DMS53 treated with DMSO at 0.1 percent for 48 hours (cell line): ENCODE measurements around the gene HEPACAM2.

Source experiments
- DNase-seq: peaks from one replicate; lab custom pipeline; 2025; ENCODE audit not compliant: unreplicated experiment; lab: John Stamatoyannopoulos, UW

The HEPACAM2 gene

GRCh38 chr7:93203496-93203895, 22.8 kb downstream of the HEPACAM2 start:
- peak; percentile 95 for DNase-seq

GRCh38 chr7:93202594-93203250, 23.5 kb downstream of the HEPACAM2 start:
- DNase-seq, result no peak

GRCh38 chr7:93198472-93198871, 27.8 kb downstream of the HEPACAM2 start:
- no peak for DNase-seq

- DNase-seq, result no peak
These were observed 29.9 kb downstream of the HEPACAM2 start for GRCh38 chr7:93196336-93196735.

- DNase-seq, result peak; percentile 68
These were observed 31.9 kb downstream of the HEPACAM2 start for GRCh38 chr7:93194386-93194785.

GRCh38 chr7:93188870-93189634, 37.2 kb downstream of the HEPACAM2 start:
- DNase-seq, result no peak

GRCh38 chr7:93185303-93186027, 40.8 kb downstream of the HEPACAM2 start:
- DNase-seq, result no peak

- no peak for DNase-seq
These were observed 47.1 kb downstream of the HEPACAM2 start for GRCh38 chr7:93179173-93179572.

- peak; percentile 69 for DNase-seq
These were observed 48.1 kb downstream of the HEPACAM2 start for GRCh38 chr7:93178213-93178612.

- DNase-seq, result no peak
These were observed 49.2 kb downstream of the HEPACAM2 start for GRCh38 chr7:93176992-93177580.

- DNase-seq, result no peak
These were observed 51.0 kb downstream of the HEPACAM2 start for GRCh38 chr7:93175219-93175618.

GRCh38 chr7:93172683-93173082, 53.6 kb downstream of the HEPACAM2 start:
- DNase-seq, result no peak

GRCh38 chr7:93171606-93172226, 54.6 kb downstream of the HEPACAM2 start:
- DNase-seq, result no peak

GRCh38 chr7:93165447-93165846, 60.8 kb downstream of the HEPACAM2 start:
- DNase-seq, result no peak

GRCh38 chr7:93164766-93165165, 61.5 kb downstream of the HEPACAM2 start:
- no peak for DNase-seq

- no peak for DNase-seq
These were observed 65.0 kb downstream of the HEPACAM2 start for GRCh38 chr7:93161181-93161762.

GRCh38 chr7:93160410-93160809, 65.9 kb downstream of the HEPACAM2 start:
- DNase-seq, result no peak

- DNase-seq, result no peak
These were observed 66.8 kb downstream of the HEPACAM2 start for GRCh38 chr7:93159490-93159889.

- no peak for DNase-seq
These were observed 69.4 kb downstream of the HEPACAM2 start for GRCh38 chr7:93156884-93157283.

GRCh38 chr7:93150200-93150835, 76.0 kb downstream of the HEPACAM2 start:
- peak; percentile 96 for DNase-seq
